GM18870 (cell line): ENCODE data around the gene DENND1A.
"Not testable (repeated sequence)": the region's sequence is repeated elsewhere in the genome, so short reads cannot be mapped to it uniquely, and the experiment has no call there.

Source experiments
- ATAC-seq: cut with Tn5 transposase; IDR thresholded peaks from one replicate; pipeline ENCODE4 v1.9.1; 2021; ENCODE audit warnings: moderate library complexity; ENCODE audit not compliant: unreplicated experiment

DENND1A gene

GRCh38 chr9:123445981-123446610, 483.8 kb downstream of the DENND1A start:
- ATAC-seq = no peak

DNA sequence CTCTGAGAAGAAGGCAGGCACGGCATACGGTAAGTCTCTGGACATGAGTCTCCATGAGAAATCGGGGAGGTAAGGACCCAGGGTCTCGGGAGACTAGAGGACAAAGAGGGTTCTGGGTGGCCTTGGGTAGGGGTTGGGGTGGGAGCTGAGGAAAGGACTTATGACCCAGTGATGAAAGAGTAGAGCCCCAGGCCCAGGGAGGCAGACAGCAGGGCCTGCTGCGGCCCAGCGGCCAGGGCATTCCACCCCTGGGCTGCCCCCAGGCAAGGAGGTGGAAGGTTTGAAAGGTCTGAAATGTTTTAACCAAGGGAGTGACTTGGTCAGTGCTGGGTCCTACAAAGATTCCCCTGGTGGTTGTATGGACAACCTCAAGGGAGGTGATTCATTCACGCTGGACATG, 484.8 kb downstream of the DENND1A start:
- ATAC-seq = no peak

GRCh38 chr9:123441769-123442168, 488.2 kb downstream of the DENND1A start:
- ATAC-seq = no peak

DNA sequence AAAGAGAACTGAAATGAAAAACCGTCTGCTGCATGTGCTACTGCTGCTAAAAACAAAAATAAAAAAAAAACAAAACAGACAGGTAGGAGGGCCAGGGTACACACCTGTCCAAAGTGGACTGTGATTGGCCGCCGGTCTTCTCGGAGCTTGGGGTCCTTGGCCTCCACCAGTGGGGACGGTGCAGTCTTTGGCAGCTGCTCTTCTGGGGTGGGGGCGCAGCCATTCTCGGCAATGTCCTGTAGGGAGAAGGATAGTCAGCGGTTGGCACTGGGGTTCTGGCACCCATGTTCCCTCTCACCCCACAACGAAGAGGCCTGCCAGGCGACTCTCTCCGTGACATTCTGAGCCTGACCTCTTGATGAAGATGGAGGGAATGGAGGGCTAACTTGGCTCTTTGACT, 489.7 kb downstream of the DENND1A start:
- ATAC-seq = no peak

DNA sequence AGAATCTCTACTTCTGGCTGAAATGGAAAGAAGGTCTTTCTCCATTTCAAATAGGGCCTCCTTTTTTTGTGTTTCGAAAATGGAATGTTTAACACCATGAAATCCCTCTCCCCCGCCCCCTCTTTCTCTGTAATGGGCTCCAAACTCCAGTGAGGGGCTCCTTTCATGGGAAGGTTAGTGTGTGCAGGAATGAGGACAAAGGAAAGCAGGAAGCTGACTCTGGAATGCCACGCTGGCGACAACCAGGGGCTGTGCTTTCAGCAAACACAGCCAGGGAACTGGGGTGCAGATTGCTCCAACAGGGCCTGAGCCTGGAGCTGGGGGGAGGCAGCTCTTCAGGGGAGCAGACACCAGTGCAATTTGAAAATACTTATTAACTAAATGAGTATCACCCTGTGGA, 491.1 kb downstream of the DENND1A start:
- no peak for ATAC-seq

DNA sequence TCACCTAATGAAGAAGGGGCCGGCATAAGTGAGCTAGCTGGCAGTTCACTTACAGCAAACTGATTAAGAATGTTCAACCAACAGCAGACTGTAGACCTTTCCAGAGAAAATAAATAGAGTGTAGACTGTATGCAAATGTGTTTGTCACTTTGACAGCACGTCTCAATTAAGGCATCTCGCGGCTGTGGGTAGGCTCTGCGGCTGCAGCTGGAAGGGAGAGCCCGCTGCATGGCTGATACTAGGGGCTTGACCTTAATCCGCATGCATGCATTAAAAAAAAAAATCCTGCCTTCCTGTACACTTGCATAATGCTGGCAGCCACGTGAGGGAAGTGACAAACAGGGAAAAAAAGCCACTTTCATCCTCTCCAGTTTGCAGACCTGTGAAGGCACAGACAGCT, 491.6 kb downstream of the DENND1A start:
- ATAC-seq = no peak

DNA sequence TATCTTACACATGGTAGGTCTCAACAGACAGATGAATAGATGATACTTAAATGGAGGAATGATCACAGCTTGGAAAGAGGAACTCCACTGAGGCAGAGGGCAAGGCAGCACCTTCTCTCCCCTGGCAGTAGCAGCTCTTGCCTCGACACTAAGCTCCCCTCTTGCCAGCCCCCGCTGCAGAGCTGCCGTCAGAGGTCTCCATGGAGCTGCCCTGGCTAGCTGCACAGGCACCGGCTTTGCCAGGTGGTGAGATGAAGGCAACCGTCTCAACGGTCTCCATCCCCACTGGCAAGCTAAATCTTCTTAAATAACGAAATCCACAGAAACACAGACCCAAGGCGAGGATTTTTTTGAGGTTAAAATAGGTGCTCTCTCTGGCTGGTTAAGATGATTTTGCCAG, 492.7 kb downstream of the DENND1A start:
- no peak for ATAC-seq

- no peak for ATAC-seq
Observed at GRCh38 chr9:123435471-123435870, 494.5 kb downstream of the DENND1A start.

GRCh38 chr9:123434619-123435240, 495.2 kb downstream of the DENND1A start:
- ATAC-seq = no peak

GRCh38 chr9:123432331-123433236, 497.3 kb downstream of the DENND1A start:
- ATAC-seq = no peak

DNA sequence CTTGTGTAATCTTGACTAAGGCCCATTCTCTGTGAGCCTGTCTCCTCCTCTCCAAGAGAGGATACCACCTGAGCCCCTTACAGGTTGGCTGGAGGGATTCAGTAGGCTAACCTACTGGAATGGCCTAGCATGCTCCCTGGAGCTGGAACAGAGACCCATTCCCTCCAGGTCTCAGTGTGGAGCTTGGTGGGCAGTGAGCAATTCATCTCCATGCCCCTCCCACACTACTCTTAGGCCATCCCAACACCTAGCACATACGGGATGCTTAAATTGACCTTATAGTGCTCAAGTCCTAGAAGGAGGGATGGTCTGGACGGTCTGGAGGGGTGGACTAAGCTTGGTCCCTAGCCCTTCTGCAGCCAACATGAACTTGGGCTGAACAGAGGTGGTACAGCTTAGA, 498.3 kb downstream of the DENND1A start:
- ATAC-seq = no peak

DNA sequence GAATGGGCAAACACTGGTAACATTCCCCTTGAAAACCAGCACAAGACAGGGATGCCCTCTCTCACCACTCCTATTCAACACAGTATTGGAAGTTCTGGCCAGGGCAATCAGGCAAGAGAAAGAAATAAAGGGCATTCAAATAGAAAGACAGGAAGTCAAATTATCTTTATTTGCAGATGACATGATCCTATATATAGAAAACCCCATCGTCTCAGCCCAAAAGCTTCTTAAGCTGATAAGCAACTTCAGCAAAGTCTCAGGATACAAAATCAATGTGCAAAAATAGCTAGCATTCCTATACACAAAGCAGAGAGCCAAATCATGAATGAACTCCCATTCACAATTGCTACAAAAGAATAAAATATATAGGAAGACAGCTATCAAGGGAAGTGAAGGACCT, 501.5 kb downstream of the DENND1A start:
- ATAC-seq = not testable (repeated sequence)

DNA sequence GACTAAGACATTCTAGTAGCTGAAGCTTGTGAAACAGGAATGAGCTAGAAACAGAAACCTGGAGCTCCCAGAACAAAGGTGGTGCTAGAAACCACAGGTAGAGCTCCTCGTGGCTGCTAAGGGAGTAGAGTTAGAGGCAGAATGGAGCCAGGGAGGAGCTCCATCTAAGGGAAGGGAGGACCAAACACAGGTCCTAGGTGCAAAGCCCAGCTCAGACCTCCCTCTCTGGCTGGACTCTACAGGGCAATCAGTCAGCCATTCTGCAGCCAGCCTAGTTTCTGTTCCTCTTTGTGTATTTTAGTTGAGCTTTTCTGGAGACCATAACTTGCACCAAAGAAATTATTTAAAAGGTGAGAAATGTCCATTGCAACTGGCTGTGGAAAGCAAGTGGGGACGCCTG, 503.5 kb downstream of the DENND1A start:
- ATAC-seq = peak; percentile 55

DNA sequence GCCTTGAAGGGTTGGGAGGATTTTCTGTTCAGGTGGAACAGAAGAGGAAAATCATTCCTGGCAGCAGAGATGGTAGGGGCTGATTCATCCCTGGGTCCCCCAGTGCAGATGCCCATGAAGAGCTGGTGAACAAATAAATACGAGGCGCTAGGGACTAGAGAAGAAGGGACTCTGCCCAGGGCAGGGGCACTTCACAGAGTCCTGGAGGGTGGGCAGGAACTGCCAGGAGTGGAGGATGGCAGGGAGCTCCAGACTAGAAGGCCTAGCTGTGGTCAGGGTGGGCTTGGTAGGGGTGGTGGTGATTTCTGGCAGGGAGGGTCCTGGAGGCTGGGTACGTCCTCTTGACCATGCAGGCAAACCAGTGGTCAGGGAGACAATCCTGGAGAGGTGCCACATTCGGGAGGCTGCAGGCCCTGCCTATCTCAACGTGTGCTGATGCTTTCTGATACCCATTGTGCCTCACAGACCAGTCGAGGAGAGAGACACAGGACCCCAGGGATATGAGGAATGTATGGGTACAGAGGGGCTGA, 504.0 kb downstream of the DENND1A start:
- ATAC-seq = no peak

DNA sequence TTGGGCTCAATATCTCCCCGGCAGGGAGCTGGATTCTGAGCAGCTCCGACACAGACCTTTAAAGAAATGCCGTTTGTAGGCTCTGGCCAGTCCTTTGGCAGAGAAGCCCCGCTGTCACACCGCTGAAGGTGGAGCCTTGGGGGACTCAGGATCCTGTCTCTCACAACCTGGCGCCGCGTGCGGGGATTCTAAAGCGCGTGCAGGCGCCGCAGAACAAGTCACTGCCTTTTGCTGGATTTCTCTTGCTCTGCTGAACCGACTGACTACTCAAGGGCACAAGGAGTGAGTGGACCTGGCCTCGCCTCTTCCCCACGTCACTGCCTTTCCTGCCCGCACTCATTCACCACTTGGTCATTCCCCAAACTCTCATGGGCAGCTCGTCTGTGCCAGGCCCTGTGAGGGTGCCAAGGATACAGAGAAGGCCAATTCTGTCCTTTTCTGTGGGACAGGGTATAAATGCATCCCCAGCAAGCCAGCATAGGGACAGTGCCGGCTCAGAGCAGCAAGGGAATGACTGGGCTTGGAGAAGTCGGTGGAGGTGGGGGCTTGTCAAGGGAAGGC, 504.6 kb downstream of the DENND1A start:
- no peak for ATAC-seq

GRCh38 chr9:123424552-123425225, 505.2 kb downstream of the DENND1A start:
- ATAC-seq = no peak

GRCh38 chr9:123424131-123424530, 505.8 kb downstream of the DENND1A start:
- no peak for ATAC-seq

DNA sequence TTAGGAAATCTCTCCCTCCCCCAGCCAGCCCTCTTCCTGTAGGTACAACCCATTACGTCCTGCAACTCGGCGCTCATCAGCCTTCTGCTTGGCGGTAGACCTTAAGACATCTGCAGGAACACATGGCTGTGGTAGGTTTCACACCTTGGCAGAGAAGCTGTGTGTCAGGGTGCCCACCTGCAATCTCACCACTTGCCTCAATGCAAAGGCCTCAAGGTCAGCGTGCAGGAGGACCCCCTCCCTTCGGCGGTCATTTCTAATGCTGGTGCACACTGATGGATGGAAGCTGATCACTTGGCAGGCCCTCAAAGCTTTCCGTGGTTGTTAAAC, 506.6 kb downstream of the DENND1A start:
- ATAC-seq = no peak

GRCh38 chr9:123422635-123423310, 507.2 kb downstream of the DENND1A start:
- ATAC-seq = no peak

- no peak for ATAC-seq
Observed at GRCh38 chr9:123421801-123422455, 508.0 kb downstream of the DENND1A start.
